ENCODE data around the gene GALNT10.

Gene GALNT10

DNA sequence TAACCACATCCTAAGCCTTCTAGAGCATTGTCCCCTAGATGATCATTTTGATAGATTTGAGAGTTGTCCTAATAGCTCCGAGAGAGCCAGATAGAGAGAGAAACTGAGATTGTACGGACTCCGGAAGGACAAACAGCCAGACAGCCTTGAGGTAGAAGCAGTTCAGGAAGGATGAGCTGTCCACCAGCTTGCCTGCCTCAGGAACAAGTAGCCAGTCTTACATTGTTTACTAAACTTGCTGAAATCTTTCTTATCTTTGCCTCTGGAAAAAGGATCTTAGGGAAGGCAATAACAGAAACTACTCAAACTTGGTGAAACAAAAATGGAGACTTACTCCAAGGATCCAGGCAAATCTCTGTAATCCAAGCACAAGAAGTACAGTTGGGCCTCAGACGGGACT lies 216.3 kb downstream of the GALNT10 start:
- DNase-seq (ENCODE audit: low spot score), result no peak

DNA sequence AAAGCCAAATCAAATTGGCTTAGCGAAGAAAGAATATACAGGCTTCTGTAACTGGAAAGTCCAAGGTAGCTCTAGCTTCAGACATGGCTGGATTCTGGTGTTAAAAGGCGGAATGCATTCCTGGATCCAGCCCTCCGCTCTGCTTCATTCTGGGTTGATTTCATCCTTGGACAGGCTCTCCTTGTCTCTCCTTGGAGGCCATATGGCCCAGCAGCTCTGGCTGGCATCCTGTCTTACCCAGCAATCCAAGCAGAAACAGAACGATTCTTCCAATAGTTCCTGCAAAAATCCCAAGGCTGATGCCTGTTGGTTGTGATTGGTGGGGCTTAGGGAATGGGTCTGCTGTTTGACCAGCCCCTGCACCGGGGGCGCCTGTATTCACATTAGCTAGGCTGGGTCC lies 218.3 kb downstream of the GALNT10 start:
- no peak for DNase-seq (ENCODE audit: low spot score)

- DNase-seq (ENCODE audit: low spot score), result no peak
Observed at GRCh38 chr5:154409230-154409840, 218.8 kb downstream of the GALNT10 start.

DNA sequence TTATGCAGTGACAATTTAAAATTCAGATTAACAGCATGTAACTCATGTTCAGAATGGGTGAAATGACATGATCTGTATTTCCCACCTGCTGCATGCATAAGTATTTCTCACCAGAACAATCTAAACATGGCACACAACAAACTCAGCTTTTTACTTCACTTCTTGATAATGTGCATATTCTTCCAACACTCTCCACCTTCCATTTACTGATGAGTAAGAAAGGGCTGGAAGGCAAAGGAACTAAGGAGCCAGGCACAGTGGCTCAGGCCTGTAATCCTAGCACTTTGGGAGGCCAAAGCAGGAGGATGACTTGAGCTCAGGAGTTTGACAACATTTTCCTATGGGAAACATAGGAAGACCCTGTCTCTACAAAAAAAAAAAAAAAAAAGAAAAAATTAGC lies 219.5 kb downstream of the GALNT10 start:
- DNase-seq (ENCODE audit: low spot score), result no peak

DNA sequence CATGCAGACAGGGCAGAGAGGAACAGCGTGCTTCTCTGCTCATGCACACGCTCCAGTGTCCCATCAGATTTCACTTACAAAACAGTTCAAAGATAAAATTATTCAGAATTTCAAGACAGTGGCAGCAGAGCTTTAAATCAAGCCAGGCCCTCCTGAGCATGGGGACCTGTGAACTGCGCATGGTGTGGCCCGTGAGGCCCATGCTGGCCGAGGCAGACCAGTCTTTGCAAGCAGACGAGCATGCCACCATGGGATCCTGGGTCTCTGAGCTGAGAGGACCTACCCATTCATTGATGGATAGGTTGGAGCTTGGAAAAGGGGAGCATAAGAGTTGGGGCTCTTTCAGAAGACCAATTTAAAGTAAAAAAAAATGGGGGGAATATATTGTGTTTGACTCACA lies 220.3 kb downstream of the GALNT10 start:
- DNase-seq (ENCODE audit: low spot score), result no peak

DNA sequence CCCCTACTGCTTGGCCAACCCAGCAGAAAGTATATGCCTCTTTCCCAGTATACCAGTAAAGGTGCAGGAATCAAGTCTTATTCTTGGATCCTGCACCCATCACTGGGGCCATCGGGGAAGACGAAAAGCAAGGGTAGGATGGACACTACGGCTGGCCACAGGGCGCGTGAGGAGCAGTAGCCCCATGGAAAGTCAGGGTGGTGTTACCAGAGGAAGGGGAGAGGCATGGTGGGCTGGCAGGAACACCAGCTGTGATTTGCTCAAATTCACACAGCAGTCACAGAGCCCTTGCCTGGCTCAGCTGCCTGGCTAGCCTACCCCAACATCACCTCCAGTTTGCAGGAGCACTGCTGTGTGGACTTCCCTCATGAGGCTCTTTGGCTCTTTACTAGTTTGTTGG lies 220.8 kb downstream of the GALNT10 start:
- no peak for DNase-seq (ENCODE audit: low spot score)

- DNase-seq (ENCODE audit: low spot score), result no peak
Observed at GRCh38 chr5:154412316-154412715, 221.8 kb downstream of the GALNT10 start.

DNA sequence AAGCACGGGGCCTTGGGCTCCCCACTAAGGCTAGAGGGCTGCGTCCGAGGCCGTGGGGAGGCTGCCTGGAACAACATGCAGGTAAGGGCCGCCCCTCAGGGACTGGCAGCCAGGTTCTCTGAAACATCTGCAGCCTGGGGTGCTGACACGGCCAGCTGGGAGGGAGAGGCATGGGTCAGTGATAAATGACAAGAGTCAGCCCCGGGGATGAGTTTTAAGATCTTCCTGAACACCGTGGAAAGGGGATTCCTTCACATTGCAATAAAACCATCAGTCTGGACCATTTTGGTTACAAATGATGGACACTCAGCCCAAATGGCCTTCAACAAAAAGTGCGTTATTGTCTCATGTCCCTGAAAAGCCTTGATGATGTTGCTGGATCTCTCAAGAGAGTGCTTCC lies 222.4 kb downstream of the GALNT10 start:
- no peak for DNase-seq (ENCODE audit: low spot score)

- DNase-seq (ENCODE audit: low spot score), result no peak
Observed at GRCh38 chr5:154415114-154415513, 224.6 kb downstream of the GALNT10 start.

DNA sequence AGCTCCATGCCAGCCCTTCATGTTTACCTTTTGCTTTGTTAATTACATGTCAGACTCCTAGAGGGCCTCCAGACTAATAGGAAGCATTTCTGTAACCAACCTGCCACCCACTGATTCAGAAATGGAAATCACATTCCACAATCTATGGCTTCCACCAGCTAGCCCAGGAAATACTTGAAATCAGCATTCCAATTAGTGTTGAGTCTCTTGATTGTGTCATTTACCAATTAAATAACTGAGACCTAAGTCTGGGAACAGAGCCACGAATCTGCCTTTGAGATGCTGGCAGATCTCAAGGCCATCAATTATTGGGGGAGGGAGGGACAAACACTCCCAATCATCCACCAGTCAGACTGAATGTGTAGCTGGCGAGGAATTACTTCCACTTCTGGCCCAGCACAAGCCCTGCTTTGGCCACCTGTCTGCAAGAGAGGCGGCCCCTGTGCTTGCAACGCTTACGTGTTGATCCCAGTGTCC lies 227.8 kb downstream of the GALNT10 start:
- DNase-seq (ENCODE audit: low spot score), result no peak

DNA sequence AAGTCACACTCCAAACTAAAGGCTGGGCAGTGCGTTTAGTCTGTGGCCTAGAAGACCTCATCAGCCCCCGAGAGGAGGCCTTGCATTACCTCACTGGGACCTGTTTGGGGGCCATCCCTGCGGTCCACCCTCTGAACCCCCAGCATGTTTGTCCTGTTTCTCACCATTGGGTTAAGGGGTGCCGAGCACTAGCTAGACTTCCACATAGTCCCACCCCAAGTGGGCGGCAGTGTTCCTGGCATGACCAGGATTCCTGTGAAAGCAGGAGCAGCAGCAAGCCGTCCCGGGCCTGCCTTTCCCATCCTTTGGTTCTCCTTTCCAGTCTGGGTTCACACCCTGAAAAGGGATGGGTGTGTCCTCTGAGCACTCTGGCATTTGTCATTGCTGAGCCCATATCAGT lies 228.7 kb downstream of the GALNT10 start:
- no peak for DNase-seq (ENCODE audit: low spot score)

DNA sequence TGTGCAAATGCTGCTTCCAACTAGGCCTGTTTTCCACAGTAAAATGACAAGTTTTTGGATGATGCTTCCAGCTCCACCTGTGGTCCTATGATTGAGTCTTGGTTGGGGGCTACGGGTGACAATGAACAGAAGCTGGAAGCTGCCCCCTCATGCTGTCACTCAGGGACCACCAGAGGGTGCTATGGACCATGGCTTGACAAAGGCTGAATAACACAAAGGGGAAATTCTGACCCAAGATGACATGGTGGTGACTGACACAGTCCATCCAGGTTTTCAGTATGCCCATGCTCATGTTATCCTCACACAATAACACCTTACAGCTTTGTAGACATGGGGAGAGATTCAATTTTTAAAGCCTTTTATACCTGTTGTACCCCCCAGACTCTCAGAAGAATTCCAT lies 231.3 kb downstream of the GALNT10 start:
- peak; percentile 41 for DNase-seq (ENCODE audit: low spot score)

- DNase-seq (ENCODE audit: low spot score), result no peak
Observed at GRCh38 chr5:154422298-154422697, 231.8 kb downstream of the GALNT10 start.

DNA sequence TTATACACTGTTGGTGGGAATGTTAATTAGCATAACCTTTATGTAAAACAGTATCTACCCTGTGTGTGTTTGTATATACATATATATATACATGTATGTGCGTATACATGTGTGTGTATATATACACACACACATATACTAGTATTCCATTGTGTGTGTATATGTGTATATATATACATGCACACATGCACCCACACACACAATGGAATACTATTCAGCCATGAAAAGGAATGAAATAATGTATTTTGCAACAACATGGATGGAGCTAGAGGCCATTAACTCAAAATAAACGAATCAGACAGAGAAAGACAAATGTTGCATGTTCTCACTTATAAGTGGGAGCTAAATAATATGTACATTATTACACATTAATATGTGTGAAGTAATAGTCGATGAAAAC lies 237.7 kb downstream of the GALNT10 start:
- no peak for DNase-seq (ENCODE audit: low spot score)

GRCh38 chr5:154429341-154429740 lies 238.8 kb downstream of the GALNT10 start:
- DNase-seq (ENCODE audit: low spot score), result no peak

DNA sequence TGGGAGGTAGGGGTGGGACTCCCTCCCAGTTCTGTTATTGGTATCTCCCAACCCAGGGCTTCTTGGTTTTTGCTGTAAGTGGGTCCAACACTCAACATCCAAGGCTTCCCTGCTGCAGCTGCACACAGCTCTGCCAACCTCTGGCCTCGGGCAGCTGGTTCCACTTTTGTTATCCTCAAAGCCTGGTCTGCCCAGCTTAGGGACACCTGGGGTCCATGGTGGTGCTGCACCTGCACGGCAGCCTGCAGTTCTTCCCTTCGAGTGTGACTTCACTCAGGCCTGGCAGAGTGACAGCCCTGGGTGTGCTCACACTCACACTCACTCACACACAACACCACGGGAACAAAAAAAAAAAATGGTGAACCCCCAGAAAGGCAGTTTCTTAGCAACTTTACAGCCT lies 239.9 kb downstream of the GALNT10 start:
- no peak for DNase-seq (ENCODE audit: low spot score)

- no peak for DNase-seq (ENCODE audit: low spot score)
Observed at GRCh38 chr5:154430961-154431630, 240.6 kb downstream of the GALNT10 start.

GRCh38 chr5:154435226-154435625 lies 244.7 kb downstream of the GALNT10 start:
- no peak for DNase-seq (ENCODE audit: low spot score)

GRCh38 chr5:154437281-154437965 lies 246.9 kb downstream of the GALNT10 start:
- DNase-seq (ENCODE audit: low spot score), result no peak

DNA sequence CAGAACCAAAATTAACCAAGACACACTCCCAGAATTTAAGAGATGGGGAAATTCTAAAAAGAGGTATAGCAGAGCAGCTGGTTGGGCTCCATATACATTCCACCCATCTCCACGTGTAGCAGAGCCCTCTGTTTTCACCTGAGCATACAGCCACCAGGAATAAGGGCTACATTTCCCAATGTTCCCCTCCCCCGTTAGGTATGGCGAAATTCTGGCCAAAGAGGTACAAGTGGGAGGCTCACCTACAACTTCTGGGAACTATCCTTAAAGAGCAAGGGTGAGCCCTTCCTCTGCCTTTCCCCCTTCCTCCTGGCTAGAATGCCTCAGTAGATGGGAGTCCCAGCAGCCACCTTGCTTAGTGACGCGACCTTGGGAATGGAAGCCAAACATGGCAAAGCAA lies 250.0 kb downstream of the GALNT10 start:
- no peak for DNase-seq (ENCODE audit: low spot score)

- no peak for DNase-seq (ENCODE audit: low spot score)
Observed at GRCh38 chr5:154442801-154443200, 252.3 kb downstream of the GALNT10 start.

- DNase-seq (ENCODE audit: low spot score), result no peak
Observed at GRCh38 chr5:154444556-154445421, 254.3 kb downstream of the GALNT10 start.
